Mesenchymal stem cell (in vitro differentiated cells and primary cell): ENCODE results near the gene FREM1.

Experiments
- DNase-seq: peaks from one replicate; pipeline ENCODE4 v3.0.0-alpha.2; 2013
- H2AFZ ChIP-seq: one replicate; pipeline ENCODE4 v1.6.1; 2013; ENCODE audit warnings: low read depth, mild to moderate bottlenecking, control low read depth, inconsistent platforms, low read length, moderate library complexity
- H2AK5ac ChIP-seq: 2 replicates; pipeline ENCODE4 v1.6.1; 2013; ENCODE audit warnings: low read length, moderate library complexity, mild to moderate bottlenecking, inconsistent platforms; ENCODE audit not compliant: severe bottlenecking
- H2BK120ac ChIP-seq: one replicate; pipeline ENCODE4 v1.6.1; 2013; ENCODE audit warnings: low read depth, mild to moderate bottlenecking, inconsistent platforms, low read length, moderate library complexity
- H2BK12ac ChIP-seq, 2 experiments: one replicate each; pipeline ENCODE4 v1.6.1; 2013; ENCODE audit warnings: inconsistent platforms in 2 of 2, low read length in 2 of 2, mild to moderate bottlenecking in 2 of 2, moderate library complexity in 2 of 2, control low read depth in 1 of 2
- H2BK15ac ChIP-seq: one replicate; pipeline ENCODE4 v1.6.1; 2013; ENCODE audit warnings: mild to moderate bottlenecking, low read depth, inconsistent platforms; ENCODE audit not compliant: poor library complexity, severe bottlenecking
- H2BK5ac ChIP-seq: 2 replicates; pipeline ENCODE4 v1.6.1; 2013; ENCODE audit warnings: low read depth, mild to moderate bottlenecking, low read length, control low read depth, inconsistent platforms; ENCODE audit not compliant: poor library complexity, severe bottlenecking
- H3K14ac ChIP-seq, 2 experiments: one replicate each; pipeline ENCODE4 v1.6.1; 2013; ENCODE audit warnings: inconsistent platforms in 2 of 2, low read length in 2 of 2, control low read depth in 1 of 2, mild to moderate bottlenecking in 1 of 2, moderate library complexity in 1 of 2
- H3K18ac ChIP-seq, 2 experiments: one replicate each; pipeline ENCODE4 v1.6.1; 2013; ENCODE audit warnings: inconsistent platforms in 2 of 2, low read length in 2 of 2, control low read depth in 1 of 2, low read depth in 1 of 2, mild to moderate bottlenecking in 1 of 2
- H3K23ac ChIP-seq, 2 experiments: one replicate each; pipeline ENCODE4 v1.6.1; 2013; ENCODE audit warnings: inconsistent platforms in 2 of 2, low read length in 2 of 2, mild to moderate bottlenecking in 2 of 2, moderate library complexity in 2 of 2, control low read depth in 1 of 2
- H3K27ac ChIP-seq: 2 replicates; pipeline ENCODE4 v1.5.1; 2013; ENCODE audit warnings: mild to moderate bottlenecking, moderate library complexity, low read length, control low read depth, inconsistent platforms; ENCODE audit not compliant: poor library complexity, severe bottlenecking
- H3K27me3 ChIP-seq, 2 experiments: 2 replicates each; pipeline versions ENCODE4 v1.6.1 to v1.7.0; 2013; ENCODE audit warnings: low read length in 2 of 2, mild to moderate bottlenecking in 2 of 2, moderate library complexity in 2 of 2, control low read depth in 1 of 2, inconsistent platforms in 1 of 2; ENCODE audit not compliant: control insufficient read depth in 1 of 2, insufficient read depth in 1 of 2
- H3K36me3 ChIP-seq, 2 experiments: 2 replicates each; pipeline versions ENCODE4 v1.6.1 to v1.7.0; 2013; ENCODE audit warnings: low read length in 2 of 2, control low read depth in 1 of 2, inconsistent platforms in 1 of 2, low read depth in 1 of 2, mild to moderate bottlenecking in 1 of 2; ENCODE audit not compliant: insufficient read depth in 2 of 2, control insufficient read depth in 1 of 2
- H3K4ac ChIP-seq, 2 experiments: one replicate each; pipeline ENCODE4 v1.6.1; 2013; ENCODE audit warnings: inconsistent platforms in 2 of 2, low read length in 2 of 2, mild to moderate bottlenecking in 2 of 2, moderate library complexity in 2 of 2, control low read depth in 1 of 2, low read depth in 1 of 2
- H3K4me1 ChIP-seq: 2 replicates; pipeline ENCODE4 v1.6.1; 2013; ENCODE audit warnings: low read depth, low read length, control low read depth; ENCODE audit not compliant: control insufficient read depth, insufficient read depth
- H3K4me2 ChIP-seq: 2 replicates; pipeline ENCODE4 v1.6.1; 2013; ENCODE audit warnings: low read length, mild to moderate bottlenecking, inconsistent platforms; ENCODE audit not compliant: poor library complexity, severe bottlenecking
- H3K4me3 ChIP-seq, 2 experiments: 2 replicates each; pipeline versions ENCODE4 v1.5.1 to v1.7.0; 2013; ENCODE audit warnings: low read length in 2 of 2, mild to moderate bottlenecking in 2 of 2, control low read depth in 1 of 2, low read depth in 1 of 2; ENCODE audit not compliant: insufficient read depth in 1 of 2
- H3K79me1 ChIP-seq: replicated peaks from 2 replicates; pipeline ENCODE4 v1.6.1; 2013; ENCODE audit warnings: mild to moderate bottlenecking, control low read depth, low read length, inconsistent platforms; ENCODE audit not compliant: poor library complexity, severe bottlenecking
- H3K9ac ChIP-seq: 2 replicates; pipeline ENCODE4 v1.7.0; 2013; ENCODE audit warnings: mild to moderate bottlenecking, low read length, moderate library complexity
- H3K9me3 ChIP-seq: 2 replicates; pipeline ENCODE4 v1.7.0; 2013; ENCODE audit warnings: mild to moderate bottlenecking, low read length; ENCODE audit not compliant: control insufficient read depth
- H4K8ac ChIP-seq: one replicate; pipeline ENCODE4 v1.6.1; 2013; ENCODE audit warnings: inconsistent platforms, mild to moderate bottlenecking, low read length, moderate library complexity
- H4K91ac ChIP-seq: one replicate; pipeline ENCODE4 v1.6.1; 2013; ENCODE audit warnings: mild to moderate bottlenecking, low read length, inconsistent platforms
- WGBS: methylation state at CpG from one replicate; pipeline ENCODE4 v1.1.7; 2013; ENCODE audit warnings: mixed read lengths; 5-methylcytosine and 5-hydroxymethylcytosine counted together

FREM1 gene

GRCh38 chr9:14882090-14882489 lies 28.1 kb downstream of the FREM1 start:
- no peak overlapping the region for H2BK15ac ChIP-seq
- no peak overlapping the region for H3K18ac ChIP-seq
- no peak overlapping the region for H3K23ac ChIP-seq
- H3K79me1 ChIP-seq, result no peaks in the 10 kb centered on the region
- no peak overlapping the region for H3K4ac ChIP-seq
- H2AFZ ChIP-seq, result no peak overlapping the region
- WGBS, result no CpG with 5 or more reads among the region's 1 CpG
- H3K4me1 ChIP-seq, result peaks cover 2% of the 10 kb centered on the region
- H2BK12ac ChIP-seq, result no peak overlapping the region
- H3K14ac ChIP-seq, result no peak overlapping the region
- no peak overlapping the region for H3K4me3 ChIP-seq
- H2AK5ac ChIP-seq, result no peak overlapping the region
- H3K27ac ChIP-seq, result no peak overlapping the region
- H3K27me3 ChIP-seq, result peaks cover 0 to 6% of the 10 kb centered on the region in 2 experiments
- H3K9ac ChIP-seq, result no peak overlapping the region
- DNase-seq, result no peak
- no peak overlapping the region for H2BK120ac ChIP-seq
- H3K9me3 ChIP-seq, result no peaks in the 10 kb centered on the region
- no peak overlapping the region for H4K91ac ChIP-seq
- H3K4me2 ChIP-seq, result no peak overlapping the region
- H3K36me3 ChIP-seq, result no peaks in the 10 kb centered on the region
- no peak overlapping the region for H4K8ac ChIP-seq
- no peak overlapping the region for H2BK5ac ChIP-seq

- no peak overlapping the region for H3K14ac ChIP-seq
- no peak overlapping the region for H2BK12ac ChIP-seq
- H3K4me2 ChIP-seq, result no peak overlapping the region
- no peak overlapping the region for H3K4me3 ChIP-seq
- H2AFZ ChIP-seq, result no peak overlapping the region
- 88% methylated on average over 4 of the region's 4 CpGs for WGBS
- no peak overlapping the region for H4K91ac ChIP-seq
- DNase-seq, result no peak
- H3K4me1 ChIP-seq, result no peaks in the 10 kb centered on the region
- no peak overlapping the region for H2BK15ac ChIP-seq
- H4K8ac ChIP-seq, result no peak overlapping the region
- no peak overlapping the region for H3K9ac ChIP-seq
- H3K36me3 ChIP-seq, result no peaks in the 10 kb centered on the region
- no peak overlapping the region for H3K27ac ChIP-seq
- H3K23ac ChIP-seq, result no peak overlapping the region
- no peak overlapping the region for H3K4ac ChIP-seq
- H3K79me1 ChIP-seq, result no peaks in the 10 kb centered on the region
- no peak overlapping the region for H2BK120ac ChIP-seq
- H2AK5ac ChIP-seq, result no peak overlapping the region
- peaks cover 0 to 6% of the 10 kb centered on the region in 2 experiments for H3K27me3 ChIP-seq
- no peaks in the 10 kb centered on the region for H3K9me3 ChIP-seq
- no peak overlapping the region for H3K18ac ChIP-seq
- H2BK5ac ChIP-seq, result no peak overlapping the region
These were observed 29.2 kb downstream of the FREM1 start for GRCh38 chr9:14881006-14881405.

GRCh38 chr9:14870090-14870489 lies 40.1 kb downstream of the FREM1 start:
- Histone ChIP-seq H3K4me3 (no peak overlapping the region), H3K79me1 (no peaks in the 10 kb centered on the region), H3K23ac (no peak overlapping the region), H2AK5ac (no peak overlapping the region), H3K27me3 (peaks cover 0 to 3% of the 10 kb centered on the region in 2 experiments), H2BK12ac (no peak overlapping the region), H3K14ac (no peak overlapping the region), H4K8ac (no peak overlapping the region), H3K4me2 (no peak overlapping the region), H3K36me3 (no peaks in the 10 kb centered on the region), H3K27ac (no peak overlapping the region), H3K4ac (no peak overlapping the region), H4K91ac (no peak overlapping the region), H3K18ac (no peak overlapping the region), H2BK120ac (no peak overlapping the region), H3K9me3 (no peaks in the 10 kb centered on the region), H3K4me1 (no peaks in the 10 kb centered on the region), H2BK5ac (no peak overlapping the region), H2BK15ac (no peak overlapping the region), H3K9ac (no peak overlapping the region), H2AFZ (no peak overlapping the region)
- no peak for DNase-seq

GRCh38 chr9:14869671-14870070 lies 40.6 kb downstream of the FREM1 start:
- WGBS, result 56% methylated on average over 3 of the region's 3 CpGs
- no peak overlapping the region for H2BK5ac ChIP-seq
- no peak overlapping the region for H2AK5ac ChIP-seq

More at GRCh38 chr9:14869671-14870070, 40.6 kb downstream of the FREM1 start:
- Histone ChIP-seq H2AFZ (no peak overlapping the region), H3K4me3 (no peak overlapping the region), H2BK120ac (no peak overlapping the region), H2BK15ac (no peak overlapping the region), H3K9ac (no peak overlapping the region), H3K14ac (no peak overlapping the region), H3K18ac (no peak overlapping the region), H3K27me3 (peaks cover 0 to 3% of the 10 kb centered on the region in 2 experiments), H3K4me1 (no peaks in the 10 kb centered on the region), H3K4ac (no peak overlapping the region), H3K36me3 (no peaks in the 10 kb centered on the region), H3K4me2 (no peak overlapping the region), H3K23ac (no peak overlapping the region), H3K79me1 (no peaks in the 10 kb centered on the region), H4K8ac (no peak overlapping the region), H3K27ac (no peak overlapping the region), H2BK12ac (no peak overlapping the region), H4K91ac (no peak overlapping the region), H3K9me3 (no peaks in the 10 kb centered on the region)
- peak; percentile 17 for DNase-seq
